Calu3 (cell line): Measurements from ENCODE around the gene PWWP2B. TPM values are rescaled to one million over a fixed set of nuclear protein-coding genes. Genes with fewer than 3 reads are reported as not detected.

Experiments used
- BruUV-seq: library from RNA; stranded (reverse); fragments of 400-500 nt; replicated peaks from 2 replicates; lab custom pipeline; 2021; lab: Mats Ljungman, UMichigan
- CTCF ChIA-PET: fragments of 300-600 bp; sonication (Branson Sonifier 250); formaldehyde crosslinking; loops from one replicate; lab custom pipeline; 2022; ENCODE audit warnings: antibody characterized with exemption; lab: Charles Lee
- DNase-seq: peaks from one replicate; pipeline ENCODE4 v3.0.0; 2022
- H3K27ac Mint-ChIP-seq: one replicate; pipeline ENCODE4 v1.8.0; 2022; ENCODE audit warnings: mixed read lengths; ENCODE audit not compliant: unreplicated experiment
- H3K27me3 Mint-ChIP-seq: one replicate; pipeline ENCODE4 v1.8.0; 2022; ENCODE audit warnings: mixed read lengths; ENCODE audit not compliant: unreplicated experiment
- H3K36me3 Mint-ChIP-seq: one replicate; pipeline ENCODE4 v1.8.0; 2022; ENCODE audit warnings: mild to moderate bottlenecking, moderate library complexity, mixed read lengths; ENCODE audit not compliant: insufficient read depth, unreplicated experiment
- H3K4me1 Mint-ChIP-seq: one replicate; pipeline ENCODE4 v1.8.0; 2022; ENCODE audit warnings: mild to moderate bottlenecking, low read depth, mixed read lengths; ENCODE audit not compliant: unreplicated experiment
- H3K4me3 Mint-ChIP-seq: one replicate; pipeline ENCODE4 v1.8.0; 2022; ENCODE audit warnings: mild to moderate bottlenecking, low read depth, moderate library complexity, mixed read lengths; ENCODE audit not compliant: unreplicated experiment
- H3K9me3 Mint-ChIP-seq: one replicate; pipeline ENCODE4 v1.8.0; 2022; ENCODE audit warnings: low read depth, mixed read lengths; ENCODE audit not compliant: unreplicated experiment
- CTCF ChIP-seq: fragments of 200-600 bp; IDR thresholded peaks from one replicate; pipeline ENCODE4 v1.8.0; 2022; ENCODE audit warnings: antibody characterized with exemption; ENCODE audit not compliant: unreplicated experiment
- intact Hi-C: fragments of 100-400 bp; cut with micrococcal nuclease; formaldehyde crosslinking; loops from one replicate; pipeline ENCODE4 v1.10.0; 2022; ENCODE audit not compliant: unreplicated experiment
- total RNA-seq: library from RNA; stranded (reverse); gene quantifications from 2 replicates; pipeline ENCODE4 v1.2.3, GENCODE V29; 2022

The PWWP2B gene
- total RNA-seq, 1 experiment from 2014 or later, result 12.9 TPM

GRCh38 chr10:132391676-132392020 is 5.4 kb upstream of the PWWP2B start:
- TF ChIP-seq CTCF, result no peak
- no peak overlapping the region for H3K4me3 Mint-ChIP-seq
- no peak overlapping the region for H3K27ac Mint-ChIP-seq
- intact Hi-C loops, result no loop called here
- CTCF ChIA-PET, result no interaction called here
- no peaks in the 10 kb centered on the region for H3K9me3 Mint-ChIP-seq
- no peaks in the 10 kb centered on the region for H3K4me1 Mint-ChIP-seq
- no peaks in the 10 kb centered on the region for H3K36me3 Mint-ChIP-seq
- no TSS peak for BruUV-seq
- no peak for DNase-seq
- H3K27me3 Mint-ChIP-seq, result no peaks in the 10 kb centered on the region

- intact Hi-C loops, result no loop called here
- Mint-ChIP-seq H3K4me3 (no peak overlapping the region), H3K36me3 (peaks cover under 1% of the 10 kb centered on the region), H3K27me3 (no peaks in the 10 kb centered on the region), H3K9me3 (no peaks in the 10 kb centered on the region), H3K27ac (no peak overlapping the region), H3K4me1 (no peaks in the 10 kb centered on the region)
- no TSS peak for BruUV-seq
- CTCF ChIA-PET, result no interaction called here
- no peak for TF ChIP-seq CTCF
- DNase-seq, result no peak
Observed at GRCh38 chr10:132392184-132392800, 4.7 kb upstream of the PWWP2B start.

- intact Hi-C loops, result no loop called here
- no peak overlapping the region for H3K27ac Mint-ChIP-seq
Observed at GRCh38 chr10:132392811-132393694, 3.9 kb upstream of the PWWP2B start.

GRCh38 chr10:132393695-132394181 is 3.3 kb upstream of the PWWP2B start:
- no peak for TF ChIP-seq CTCF
- H3K4me3 Mint-ChIP-seq, result no peak overlapping the region
- H3K4me1 Mint-ChIP-seq, result no peaks in the 10 kb centered on the region
- H3K27me3 Mint-ChIP-seq, result no peaks in the 10 kb centered on the region
- intact Hi-C loops, result no loop called here
- H3K36me3 Mint-ChIP-seq, result peaks cover 10% of the 10 kb centered on the region
- BruUV-seq, result no TSS peak
- H3K9me3 Mint-ChIP-seq, result no peaks in the 10 kb centered on the region
- H3K27ac Mint-ChIP-seq, result no peak overlapping the region
- CTCF ChIA-PET, result no interaction called here
- no peak for DNase-seq

More at GRCh38 chr10:132392811-132393694, 3.9 kb upstream of the PWWP2B start:
- Mint-ChIP-seq H3K27me3 (no peaks in the 10 kb centered on the region), H3K9me3 (no peaks in the 10 kb centered on the region), H3K4me1 (no peaks in the 10 kb centered on the region), H3K4me3 (no peak overlapping the region), H3K36me3 (peaks cover 8% of the 10 kb centered on the region)
- CTCF ChIA-PET, result no interaction called here
- no peak for TF ChIP-seq CTCF
- no peak for DNase-seq
- no TSS peak for BruUV-seq
